ENCODE data around the gene ARHGAP5. TPM values are rescaled to one million over a fixed set of nuclear protein-coding genes. Genes with fewer than 3 reads are reported as not detected.

ARHGAP5 gene, protein sequence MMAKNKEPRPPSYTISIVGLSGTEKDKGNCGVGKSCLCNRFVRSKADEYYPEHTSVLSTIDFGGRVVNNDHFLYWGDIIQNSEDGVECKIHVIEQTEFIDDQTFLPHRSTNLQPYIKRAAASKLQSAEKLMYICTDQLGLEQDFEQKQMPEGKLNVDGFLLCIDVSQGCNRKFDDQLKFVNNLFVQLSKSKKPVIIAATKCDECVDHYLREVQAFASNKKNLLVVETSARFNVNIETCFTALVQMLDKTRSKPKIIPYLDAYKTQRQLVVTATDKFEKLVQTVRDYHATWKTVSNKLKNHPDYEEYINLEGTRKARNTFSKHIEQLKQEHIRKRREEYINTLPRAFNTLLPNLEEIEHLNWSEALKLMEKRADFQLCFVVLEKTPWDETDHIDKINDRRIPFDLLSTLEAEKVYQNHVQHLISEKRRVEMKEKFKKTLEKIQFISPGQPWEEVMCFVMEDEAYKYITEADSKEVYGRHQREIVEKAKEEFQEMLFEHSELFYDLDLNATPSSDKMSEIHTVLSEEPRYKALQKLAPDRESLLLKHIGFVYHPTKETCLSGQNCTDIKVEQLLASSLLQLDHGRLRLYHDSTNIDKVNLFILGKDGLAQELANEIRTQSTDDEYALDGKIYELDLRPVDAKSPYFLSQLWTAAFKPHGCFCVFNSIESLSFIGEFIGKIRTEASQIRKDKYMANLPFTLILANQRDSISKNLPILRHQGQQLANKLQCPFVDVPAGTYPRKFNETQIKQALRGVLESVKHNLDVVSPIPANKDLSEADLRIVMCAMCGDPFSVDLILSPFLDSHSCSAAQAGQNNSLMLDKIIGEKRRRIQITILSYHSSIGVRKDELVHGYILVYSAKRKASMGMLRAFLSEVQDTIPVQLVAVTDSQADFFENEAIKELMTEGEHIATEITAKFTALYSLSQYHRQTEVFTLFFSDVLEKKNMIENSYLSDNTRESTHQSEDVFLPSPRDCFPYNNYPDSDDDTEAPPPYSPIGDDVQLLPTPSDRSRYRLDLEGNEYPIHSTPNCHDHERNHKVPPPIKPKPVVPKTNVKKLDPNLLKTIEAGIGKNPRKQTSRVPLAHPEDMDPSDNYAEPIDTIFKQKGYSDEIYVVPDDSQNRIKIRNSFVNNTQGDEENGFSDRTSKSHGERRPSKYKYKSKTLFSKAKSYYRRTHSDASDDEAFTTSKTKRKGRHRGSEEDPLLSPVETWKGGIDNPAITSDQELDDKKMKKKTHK (N-terminal part only)
- 92.2 and 94.1 TPM in 2 replicates for total RNA-seq

DNA sequence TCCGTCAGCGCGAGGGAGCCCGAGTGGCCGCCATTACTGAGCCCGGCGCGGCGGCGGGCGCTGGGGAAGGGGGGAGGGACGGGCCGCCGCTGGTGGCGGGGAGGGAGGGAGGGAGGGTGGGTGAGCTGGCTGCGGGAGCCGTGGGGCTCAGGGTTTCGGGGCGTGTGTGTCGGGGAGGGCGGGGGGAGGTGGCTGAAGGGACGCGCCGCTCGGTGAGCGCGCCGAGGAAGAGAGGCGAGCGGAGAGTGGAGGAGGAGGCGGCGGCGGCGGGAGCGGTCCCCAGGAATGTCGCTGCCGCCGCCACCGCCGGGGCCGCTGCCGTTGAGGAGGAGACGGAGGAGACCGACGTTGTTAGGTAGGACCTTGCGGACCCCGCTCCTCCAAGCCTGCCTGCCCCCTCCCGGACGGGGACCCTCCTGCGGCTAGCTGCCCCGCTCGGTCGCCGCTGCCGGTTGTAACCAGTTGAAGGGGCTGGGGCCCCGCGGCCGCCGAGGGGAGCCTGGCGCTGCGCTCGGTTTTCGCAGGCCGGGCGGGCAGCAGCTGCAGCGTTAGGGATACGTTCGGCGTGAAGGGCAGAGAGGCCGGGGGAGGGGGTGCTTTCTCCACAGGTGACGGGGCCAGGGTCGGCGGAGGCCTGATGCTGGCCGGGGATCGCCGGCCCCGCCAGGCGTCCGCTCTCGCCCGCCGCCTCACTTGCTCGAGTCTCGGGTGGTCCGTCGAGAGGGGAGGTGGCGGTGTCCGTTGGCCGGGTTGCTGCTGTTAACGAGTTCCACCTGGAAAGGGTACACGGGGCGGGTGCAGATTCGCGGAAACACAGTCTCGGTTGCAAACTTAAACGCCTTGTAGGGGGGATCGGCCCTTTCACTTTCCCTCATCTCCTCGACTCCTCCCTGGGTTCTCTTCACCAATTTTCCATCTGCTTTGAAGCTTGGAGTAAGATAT, at the start of gene ARHGAP5:
TSS of gene ARHGAP5 (plus strand) at position 224 of the 942 bp plus-strand sequence. CDS start 13,366 bp downstream, outside the sequence.

DNA sequence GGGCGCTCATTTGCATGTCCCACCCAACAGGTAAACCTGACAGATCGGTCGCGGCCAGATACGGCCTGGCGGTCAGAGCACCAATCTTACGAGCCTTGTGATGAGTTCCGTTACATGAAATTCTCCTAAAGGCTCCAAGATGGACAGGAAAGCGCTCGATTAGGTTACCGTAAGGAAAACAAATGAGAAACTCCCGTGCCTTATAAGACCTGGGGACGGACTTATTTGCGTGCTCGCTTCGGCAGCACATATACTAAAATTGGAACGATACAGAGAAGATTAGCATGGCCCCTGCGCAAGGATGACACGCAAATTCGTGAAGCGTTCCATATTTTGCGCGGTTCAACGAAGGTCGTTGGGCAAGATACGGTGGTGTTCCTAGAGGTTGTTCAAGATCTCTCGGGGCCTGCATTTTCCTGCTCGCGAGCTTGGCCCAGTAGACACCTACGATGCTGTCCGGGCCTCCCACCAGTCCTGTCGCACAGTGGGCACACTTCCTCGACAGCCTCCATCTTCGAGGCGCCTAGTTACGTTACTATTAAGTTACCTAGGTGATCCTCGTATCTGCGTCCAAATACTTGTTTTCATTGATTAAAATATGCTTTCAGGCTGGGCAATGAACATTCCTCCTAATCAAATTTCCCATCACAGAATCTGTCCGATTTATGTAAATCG, 124.8 kb downstream of the ARHGAP5 start, which contains the start of gene RNU6-7:
TSS of gene RNU6-7 (plus strand) at position 230 of the 675 bp plus-strand sequence.

DNA sequence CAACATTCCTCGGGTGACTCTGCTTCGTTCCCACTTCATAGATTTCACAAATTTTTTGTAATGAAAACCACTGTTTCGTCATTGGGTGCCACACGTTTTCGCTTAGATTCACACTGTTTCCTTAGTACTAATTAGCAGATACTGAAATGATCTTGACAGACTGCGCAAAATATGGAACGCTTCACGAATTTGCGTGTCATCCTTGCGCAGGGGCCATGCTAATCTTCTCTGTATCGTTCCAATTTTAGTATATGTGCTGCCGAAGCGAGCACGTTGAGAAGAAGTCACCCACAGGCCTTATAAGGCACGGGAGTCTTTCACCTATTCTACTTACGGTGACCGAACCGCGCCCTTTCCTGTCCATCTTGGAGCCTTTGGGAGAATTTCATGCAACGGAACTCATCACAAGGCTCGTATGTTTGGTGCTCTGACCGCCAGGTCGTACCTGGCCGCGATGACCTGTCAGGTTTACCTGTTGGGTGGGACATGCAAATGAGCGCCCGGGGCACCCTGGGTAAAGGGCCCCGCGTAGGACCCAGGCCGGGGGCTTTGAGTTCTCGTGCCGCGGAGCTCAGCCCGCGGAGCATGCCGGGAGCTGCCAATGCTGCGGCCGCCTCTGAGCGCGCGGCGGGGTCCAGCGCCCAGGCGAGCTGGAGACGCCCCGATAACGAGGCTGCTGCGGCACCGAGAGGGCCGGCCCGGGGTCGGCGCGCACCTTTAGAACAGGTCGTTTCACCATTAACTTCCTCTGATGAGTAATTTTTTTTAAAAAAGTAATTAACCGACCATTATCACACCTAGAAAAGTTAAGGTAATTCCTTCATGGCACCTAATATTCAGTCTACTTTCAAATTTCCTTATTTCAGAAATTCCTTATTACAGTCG, 126.1 kb downstream of the ARHGAP5 start, which contains the start of gene RNU6-8:
TSS of gene RNU6-8 (minus strand) at position 272 of the 885 bp plus-strand sequence.

Other genes with a start within 250 kb of the ARHGAP5 start
- not detected in 2 replicates for gene RNU6-7, start 124.7 kb downstream of the ARHGAP5 start, total RNA-seq
- gene RNU6-8, start 126.0 kb downstream of the ARHGAP5 start, total RNA-seq, result not detected in 2 replicates

All from uterine smooth muscle cell (primary cell).